Activated naive CD4-positive, alpha-beta T cell (primary cell): Measurements from ENCODE around the gene HS3ST1.

Experiments
- DNase-seq, 4 experiments: peaks; one replicate each; lab custom pipeline; 2025; lab: John Stamatoyannopoulos, UW

HS3ST1 gene

GRCh38 chr4:11428231-11428898 is at the start of gene HS3ST1:
Gene HS3ST1, minus strand, starts transcription at chr4:11428894. Its CDS starts 28,889 bp downstream, at chr4:11400005.
- DNase-seq, result no peak

GRCh38 chr4:11475871-11476270 is 47.2 kb upstream of the HS3ST1 start:
- no peak for DNase-seq

- DNase-seq, result no peak
These were observed 45.5 kb upstream of the HS3ST1 start for GRCh38 chr4:11474146-11474545.

GRCh38 chr4:11472535-11472934 is 43.8 kb upstream of the HS3ST1 start:
- DNase-seq, result no peak

GRCh38 chr4:11471618-11472017 is 42.9 kb upstream of the HS3ST1 start:
- DNase-seq, result peak in 2 of 4 experiments; percentile 11 to 22

- DNase-seq, result no peak
These were observed 42.4 kb upstream of the HS3ST1 start for GRCh38 chr4:11471046-11471441.

- no peak for DNase-seq
These were observed 41.8 kb upstream of the HS3ST1 start for GRCh38 chr4:11470438-11471045.

- no peak for DNase-seq
These were observed 41.1 kb upstream of the HS3ST1 start for GRCh38 chr4:11469650-11470437.

- DNase-seq, result no peak
These were observed 40.2 kb upstream of the HS3ST1 start for GRCh38 chr4:11468901-11469300.

GRCh38 chr4:11467931-11468330 is 39.2 kb upstream of the HS3ST1 start:
- no peak for DNase-seq

- no peak for DNase-seq
These were observed 35.0 kb upstream of the HS3ST1 start for GRCh38 chr4:11463707-11464106.

- no peak for DNase-seq
These were observed 27.7 kb upstream of the HS3ST1 start for GRCh38 chr4:11456401-11456800.

GRCh38 chr4:11455201-11455835 is 26.6 kb upstream of the HS3ST1 start:
- no peak for DNase-seq

- DNase-seq, result no peak
These were observed 23.0 kb upstream of the HS3ST1 start for GRCh38 chr4:11451716-11452115.

GRCh38 chr4:11446155-11446811 is 17.6 kb upstream of the HS3ST1 start:
- DNase-seq, result no peak

- no peak for DNase-seq
These were observed 12.5 kb upstream of the HS3ST1 start for GRCh38 chr4:11441194-11441556.

- no peak for DNase-seq
These were observed 11.9 kb upstream of the HS3ST1 start for GRCh38 chr4:11440481-11441193.

GRCh38 chr4:11439836-11440235 is 11.1 kb upstream of the HS3ST1 start:
- no peak for DNase-seq

- DNase-seq, result no peak
These were observed 10.0 kb upstream of the HS3ST1 start for GRCh38 chr4:11438647-11439046.

GRCh38 chr4:11436673-11437072 is 8.0 kb upstream of the HS3ST1 start:
- no peak for DNase-seq

- DNase-seq, result no peak
These were observed 7.4 kb upstream of the HS3ST1 start for GRCh38 chr4:11436084-11436483.
